Activated naive CD8-positive, alpha-beta T cell treated with anti-CD3 and anti-CD28 coated beads for 36 hours (primary cell): ENCODE data around the gene FAT1. TPM values are rescaled to one million over a fixed set of nuclear protein-coding genes. Genes with fewer than 3 reads are reported as not detected.

Experiments used
- DNase-seq: peaks from one replicate; pipeline ENCODE4 v3.0.0; 2021
- H3K27ac Mint-ChIP-seq: one replicate; pipeline ENCODE4 v1.8.0; 2022; ENCODE audit warnings: mild to moderate bottlenecking, moderate library complexity, mixed read lengths
- H3K27me3 Mint-ChIP-seq: one replicate; pipeline ENCODE4 v1.8.0; 2022; ENCODE audit warnings: mild to moderate bottlenecking, mixed read lengths
- H3K36me3 Mint-ChIP-seq: one replicate; pipeline ENCODE4 v1.8.0; 2021; ENCODE audit warnings: mild to moderate bottlenecking, mixed read lengths
- H3K4me1 Mint-ChIP-seq: one replicate; pipeline ENCODE4 v1.8.0; 2021; ENCODE audit warnings: mixed read lengths
- H3K4me3 Mint-ChIP-seq: one replicate; pipeline ENCODE4 v1.8.0; 2022; ENCODE audit warnings: mild to moderate bottlenecking, moderate library complexity, mixed read lengths
- H3K9me3 Mint-ChIP-seq: one replicate; pipeline ENCODE4 v1.8.0; 2022; ENCODE audit warnings: mixed read lengths
- total RNA-seq, 2 experiments: library from RNA; stranded (reverse); gene quantifications; one replicate each; pipeline ENCODE4 v1.2.3, GENCODE V29; 2021

FAT1 gene
- total RNA-seq, 2 experiments from 2014 or later, result 0.02 TPM; not detected in 1

GRCh38 chr4:186647821-186648220, 75.8 kb downstream of the FAT1 start:
- no peaks in the 10 kb centered on the region for H3K4me1 Mint-ChIP-seq
- H3K27me3 Mint-ChIP-seq, result peaks cover 4% of the 10 kb centered on the region
- peaks cover 4% of the 10 kb centered on the region for H3K9me3 Mint-ChIP-seq
- no peak for DNase-seq
- H3K27ac Mint-ChIP-seq, result no peak overlapping the region
- H3K4me3 Mint-ChIP-seq, result no peak overlapping the region
- H3K36me3 Mint-ChIP-seq, result no peaks in the 10 kb centered on the region

- Mint-ChIP-seq H3K4me1 (no peaks in the 10 kb centered on the region), H3K36me3 (no peaks in the 10 kb centered on the region), H3K27ac (no peak overlapping the region), H3K4me3 (no peak overlapping the region), H3K27me3 (no peaks in the 10 kb centered on the region), H3K9me3 (peaks cover 3% of the 10 kb centered on the region)
- no peak for DNase-seq
These were observed 78.9 kb downstream of the FAT1 start for GRCh38 chr4:186644737-186645261.

- H3K36me3 Mint-ChIP-seq, result no peaks in the 10 kb centered on the region
- no peak overlapping the region for H3K4me3 Mint-ChIP-seq
- no peak for DNase-seq
- no peaks in the 10 kb centered on the region for H3K4me1 Mint-ChIP-seq
- H3K9me3 Mint-ChIP-seq, result peaks cover 3% of the 10 kb centered on the region
- H3K27me3 Mint-ChIP-seq, result no peaks in the 10 kb centered on the region
- H3K27ac Mint-ChIP-seq, result no peak overlapping the region
These were observed 79.4 kb downstream of the FAT1 start for GRCh38 chr4:186644311-186644638.

- H3K4me1 Mint-ChIP-seq, result no peaks in the 10 kb centered on the region
- no peak overlapping the region for H3K27ac Mint-ChIP-seq
- H3K4me3 Mint-ChIP-seq, result no peak overlapping the region
- no peaks in the 10 kb centered on the region for H3K36me3 Mint-ChIP-seq
- no peaks in the 10 kb centered on the region for H3K27me3 Mint-ChIP-seq
- DNase-seq, result no peak
- H3K9me3 Mint-ChIP-seq, result peaks cover 3% of the 10 kb centered on the region
These were observed 80.0 kb downstream of the FAT1 start for GRCh38 chr4:186643501-186644310.

GRCh38 chr4:186642998-186643397, 80.7 kb downstream of the FAT1 start:
- Mint-ChIP-seq H3K36me3 (no peaks in the 10 kb centered on the region), H3K27me3 (no peaks in the 10 kb centered on the region), H3K4me1 (no peaks in the 10 kb centered on the region), H3K27ac (no peak overlapping the region), H3K9me3 (peaks cover 3% of the 10 kb centered on the region), H3K4me3 (no peak overlapping the region)
- DNase-seq, result no peak

GRCh38 chr4:186642530-186642929, 81.1 kb downstream of the FAT1 start:
- Mint-ChIP-seq H3K36me3 (no peaks in the 10 kb centered on the region), H3K4me1 (no peaks in the 10 kb centered on the region), H3K27me3 (no peaks in the 10 kb centered on the region), H3K9me3 (peaks cover 3% of the 10 kb centered on the region), H3K4me3 (no peak overlapping the region), H3K27ac (no peak overlapping the region)
- no peak for DNase-seq

GRCh38 chr4:186634591-186635128, 89.0 kb downstream of the FAT1 start:
- no peaks in the 10 kb centered on the region for H3K4me1 Mint-ChIP-seq
- no peak for DNase-seq
- H3K4me3 Mint-ChIP-seq, result no peak overlapping the region
- H3K9me3 Mint-ChIP-seq, result peaks cover 4% of the 10 kb centered on the region
- H3K27ac Mint-ChIP-seq, result no peak overlapping the region
- H3K27me3 Mint-ChIP-seq, result no peaks in the 10 kb centered on the region
- no peaks in the 10 kb centered on the region for H3K36me3 Mint-ChIP-seq

GRCh38 chr4:186633844-186634243, 89.8 kb downstream of the FAT1 start:
- H3K9me3 Mint-ChIP-seq, result peaks cover 4% of the 10 kb centered on the region
- no peak overlapping the region for H3K27ac Mint-ChIP-seq
- H3K27me3 Mint-ChIP-seq, result no peaks in the 10 kb centered on the region
- H3K36me3 Mint-ChIP-seq, result no peaks in the 10 kb centered on the region
- no peaks in the 10 kb centered on the region for H3K4me1 Mint-ChIP-seq
- no peak for DNase-seq
- no peak overlapping the region for H3K4me3 Mint-ChIP-seq

- H3K27ac Mint-ChIP-seq, result no peak overlapping the region
These were observed 93.5 kb downstream of the FAT1 start for GRCh38 chr4:186630128-186630527.

GRCh38 chr4:186628058-186628711, 95.5 kb downstream of the FAT1 start:
- peaks cover 6% of the 10 kb centered on the region for H3K4me1 Mint-ChIP-seq
- no peaks in the 10 kb centered on the region for H3K27me3 Mint-ChIP-seq
- H3K9me3 Mint-ChIP-seq, result peaks cover 10% of the 10 kb centered on the region
- no peak for DNase-seq
- H3K36me3 Mint-ChIP-seq, result no peaks in the 10 kb centered on the region
- no peak overlapping the region for H3K27ac Mint-ChIP-seq
- no peak overlapping the region for H3K4me3 Mint-ChIP-seq

More at GRCh38 chr4:186630128-186630527, 93.5 kb downstream of the FAT1 start:
- no peaks in the 10 kb centered on the region for H3K27me3 Mint-ChIP-seq
- H3K9me3 Mint-ChIP-seq, result peaks cover 10% of the 10 kb centered on the region
- H3K36me3 Mint-ChIP-seq, result no peaks in the 10 kb centered on the region
- no peak overlapping the region for H3K4me3 Mint-ChIP-seq
- no peak for DNase-seq
- peaks cover 6% of the 10 kb centered on the region for H3K4me1 Mint-ChIP-seq

- Mint-ChIP-seq H3K27ac (no peak overlapping the region), H3K9me3 (peaks cover 10% of the 10 kb centered on the region), H3K36me3 (no peaks in the 10 kb centered on the region), H3K4me3 (no peak overlapping the region), H3K27me3 (no peaks in the 10 kb centered on the region), H3K4me1 (peaks cover 6% of the 10 kb centered on the region)
- DNase-seq, result no peak
These were observed 96.3 kb downstream of the FAT1 start for GRCh38 chr4:186627226-186627865.

- no peak overlapping the region for H3K27ac Mint-ChIP-seq
- H3K9me3 Mint-ChIP-seq, result peaks cover 6% of the 10 kb centered on the region
- peaks cover 6% of the 10 kb centered on the region for H3K4me1 Mint-ChIP-seq
- no peaks in the 10 kb centered on the region for H3K27me3 Mint-ChIP-seq
- H3K4me3 Mint-ChIP-seq, result no peak overlapping the region
- no peak for DNase-seq
- H3K36me3 Mint-ChIP-seq, result no peaks in the 10 kb centered on the region
These were observed 98.7 kb downstream of the FAT1 start for GRCh38 chr4:186624951-186625350.

- H3K27ac Mint-ChIP-seq, result no peak overlapping the region
- no peak overlapping the region for H3K4me3 Mint-ChIP-seq
- DNase-seq, result no peak
- H3K4me1 Mint-ChIP-seq, result peaks cover 6% of the 10 kb centered on the region
- H3K27me3 Mint-ChIP-seq, result no peaks in the 10 kb centered on the region
- no peaks in the 10 kb centered on the region for H3K36me3 Mint-ChIP-seq
- H3K9me3 Mint-ChIP-seq, result peaks cover 6% of the 10 kb centered on the region
These were observed 100.1 kb downstream of the FAT1 start for GRCh38 chr4:186623546-186623945.

- Mint-ChIP-seq H3K9me3 (peaks cover 5% of the 10 kb centered on the region), H3K27me3 (no peaks in the 10 kb centered on the region), H3K27ac (no peak overlapping the region), H3K4me3 (no peak overlapping the region), H3K4me1 (peaks cover 4% of the 10 kb centered on the region), H3K36me3 (no peaks in the 10 kb centered on the region)
- DNase-seq, result no peak
These were observed 100.7 kb downstream of the FAT1 start for GRCh38 chr4:186622788-186623464.
